ENCODE results near the gene C22orf39.

GRCh38 chr22:19405133-19405532 is 42.4 kb downstream of the C22orf39 start:
- TF ChIP-seq EP300 (IDR thresholded peaks at IDR 0.05; ENCODE audit: borderline replicate concordance in 1 of 2, low read depth in 1 of 2, low read length in 1 of 2) (no peak), POLR2AphosphoS5 (IDR thresholded peaks at IDR 0.05; ENCODE audit: low read depth, low read length) (no peak)

Data from SK-N-SH (cell line).